ENCODE measurements around the gene PVR.
"Not testable (repeated sequence)": the region's sequence is repeated elsewhere in the genome, so short reads cannot be mapped to it uniquely, and the experiment has no call there.

Gene PVR

GRCh38 chr19:44607049-44607448 is 36.7 kb upstream of the PVR start:
- Histone ChIP-seq H3K36me3 (ENCODE audit: control insufficient read depth, insufficient read depth, low read length) (no peaks in the 10 kb centered on the region), H3K27ac (ENCODE audit: low read depth, low read length) (no peak overlapping the region), H3K4me1 (ENCODE audit: control insufficient read depth, insufficient read depth, low read length) (peaks cover 21% of the 10 kb centered on the region), H3K4me3 (ENCODE audit: low read depth, low read length) (no peak overlapping the region), H3K9ac (ENCODE audit: low read depth, low read length) (no peak overlapping the region), H3K27me3 (ENCODE audit: control insufficient read depth, insufficient read depth, low read length) (no peaks in the 10 kb centered on the region), H3K9me3 (ENCODE audit: control insufficient read depth, insufficient read depth, low read length) (no peaks in the 10 kb centered on the region)

GRCh38 chr19:44607917-44608316 is 35.8 kb upstream of the PVR start:
- Histone ChIP-seq H3K27me3 (ENCODE audit: control insufficient read depth, insufficient read depth, low read length) (no peaks in the 10 kb centered on the region), H3K36me3 (ENCODE audit: control insufficient read depth, insufficient read depth, low read length) (no peaks in the 10 kb centered on the region), H3K27ac (ENCODE audit: low read depth, low read length) (no peak overlapping the region), H3K9ac (ENCODE audit: low read depth, low read length) (no peak overlapping the region), H3K9me3 (ENCODE audit: control insufficient read depth, insufficient read depth, low read length) (no peaks in the 10 kb centered on the region), H3K4me3 (ENCODE audit: low read depth, low read length) (no peak overlapping the region), H3K4me1 (ENCODE audit: control insufficient read depth, insufficient read depth, low read length) (peaks cover 21% of the 10 kb centered on the region)

- Histone ChIP-seq H3K4me3 (ENCODE audit: low read depth, low read length) (no peak overlapping the region), H3K27ac (ENCODE audit: low read depth, low read length) (no peak overlapping the region), H3K9ac (ENCODE audit: low read depth, low read length) (no peak overlapping the region)
Observed at GRCh38 chr19:44608391-44608821, 35.3 kb upstream of the PVR start.

GRCh38 chr19:44609219-44609618 is 34.5 kb upstream of the PVR start:
- Histone ChIP-seq H3K9ac (ENCODE audit: low read depth, low read length) (no peak overlapping the region), H3K4me3 (ENCODE audit: low read depth, low read length) (no peak overlapping the region), H3K4me1 (ENCODE audit: control insufficient read depth, insufficient read depth, low read length) (peaks cover 11% of the 10 kb centered on the region), H3K9me3 (ENCODE audit: control insufficient read depth, insufficient read depth, low read length) (no peaks in the 10 kb centered on the region), H3K36me3 (ENCODE audit: control insufficient read depth, insufficient read depth, low read length) (no peaks in the 10 kb centered on the region), H3K27ac (ENCODE audit: low read depth, low read length) (no peak overlapping the region), H3K27me3 (ENCODE audit: control insufficient read depth, insufficient read depth, low read length) (no peaks in the 10 kb centered on the region)

More at GRCh38 chr19:44608391-44608821, 35.3 kb upstream of the PVR start:
- H3K27me3 ChIP-seq (ENCODE audit: control insufficient read depth, insufficient read depth, low read length) = no peaks in the 10 kb centered on the region
- H3K4me1 ChIP-seq (ENCODE audit: control insufficient read depth, insufficient read depth, low read length) = peaks cover 19% of the 10 kb centered on the region
- H3K36me3 ChIP-seq (ENCODE audit: control insufficient read depth, insufficient read depth, low read length) = no peaks in the 10 kb centered on the region
- H3K9me3 ChIP-seq (ENCODE audit: control insufficient read depth, insufficient read depth, low read length) = no peaks in the 10 kb centered on the region

GRCh38 chr19:44610497-44610896 is 33.2 kb upstream of the PVR start:
- not testable (repeated sequence) for H3K4me3 ChIP-seq (ENCODE audit: low read depth, low read length); H3K27ac ChIP-seq (ENCODE audit: low read depth, low read length); H3K9ac ChIP-seq (ENCODE audit: low read depth, low read length); H3K36me3 ChIP-seq (ENCODE audit: control insufficient read depth, insufficient read depth, low read length); H3K9me3 ChIP-seq (ENCODE audit: control insufficient read depth, insufficient read depth, low read length); H3K4me1 ChIP-seq (ENCODE audit: control insufficient read depth, insufficient read depth, low read length); H3K27me3 ChIP-seq (ENCODE audit: control insufficient read depth, insufficient read depth, low read length)

GRCh38 chr19:44611812-44612295 is 31.9 kb upstream of the PVR start:
- no peak overlapping the region for H3K27ac ChIP-seq (ENCODE audit: low read depth, low read length)
- peaks cover 7% of the 10 kb centered on the region; the same call in 1 of the 2 replicates for H3K4me1 ChIP-seq (ENCODE audit: control insufficient read depth, insufficient read depth, low read length)
- no peak overlapping the region for H3K9ac ChIP-seq (ENCODE audit: low read depth, low read length)
- H3K9me3 ChIP-seq (ENCODE audit: control insufficient read depth, insufficient read depth, low read length) = no peaks in the 10 kb centered on the region
- H3K27me3 ChIP-seq (ENCODE audit: control insufficient read depth, insufficient read depth, low read length) = no peaks in the 10 kb centered on the region
- no peak overlapping the region for H3K4me3 ChIP-seq (ENCODE audit: low read depth, low read length)
- H3K36me3 ChIP-seq (ENCODE audit: control insufficient read depth, insufficient read depth, low read length) = no peaks in the 10 kb centered on the region

GRCh38 chr19:44613295-44614178 is 30.2 kb upstream of the PVR start, which contains the start of gene IGSF23:
TSS of gene IGSF23 (plus strand) at chr19:44613563. CDS start at chr19:44613646, 83 bp downstream.
- Histone ChIP-seq H3K4me1 (ENCODE audit: control insufficient read depth, insufficient read depth, low read length) (no peaks in the 10 kb centered on the region), H3K27me3 (ENCODE audit: control insufficient read depth, insufficient read depth, low read length) (no peaks in the 10 kb centered on the region), H3K4me3 (ENCODE audit: low read depth, low read length) (no peak within 1 kb of the TSS), H3K9me3 (ENCODE audit: control insufficient read depth, insufficient read depth, low read length) (no peaks in the 10 kb centered on the region), H3K27ac (ENCODE audit: low read depth, low read length) (no peak within 1 kb of the TSS), H3K9ac (ENCODE audit: low read depth, low read length) (no peak within 1 kb of the TSS), H3K36me3 (ENCODE audit: control insufficient read depth, insufficient read depth, low read length) (no peaks in the 10 kb centered on the region)

GRCh38 chr19:44614313-44614712 is 29.4 kb upstream of the PVR start:
- Histone ChIP-seq H3K36me3 (ENCODE audit: control insufficient read depth, insufficient read depth, low read length) (no peaks in the 10 kb centered on the region), H3K4me1 (ENCODE audit: control insufficient read depth, insufficient read depth, low read length) (no peaks in the 10 kb centered on the region), H3K27ac (ENCODE audit: low read depth, low read length) (no peak overlapping the region), H3K27me3 (ENCODE audit: control insufficient read depth, insufficient read depth, low read length) (no peaks in the 10 kb centered on the region), H3K9ac (ENCODE audit: low read depth, low read length) (no peak overlapping the region), H3K9me3 (ENCODE audit: control insufficient read depth, insufficient read depth, low read length) (no peaks in the 10 kb centered on the region), H3K4me3 (ENCODE audit: low read depth, low read length) (no peak overlapping the region)

- no peaks in the 10 kb centered on the region for H3K4me1 ChIP-seq (ENCODE audit: control insufficient read depth, insufficient read depth, low read length)
- H3K27me3 ChIP-seq (ENCODE audit: control insufficient read depth, insufficient read depth, low read length) = no peaks in the 10 kb centered on the region
- H3K4me3 ChIP-seq (ENCODE audit: low read depth, low read length) = no peak overlapping the region
- no peaks in the 10 kb centered on the region for H3K36me3 ChIP-seq (ENCODE audit: control insufficient read depth, insufficient read depth, low read length)
- no peak overlapping the region for H3K9ac ChIP-seq (ENCODE audit: low read depth, low read length)
- H3K9me3 ChIP-seq (ENCODE audit: control insufficient read depth, insufficient read depth, low read length) = no peaks in the 10 kb centered on the region
- H3K27ac ChIP-seq (ENCODE audit: low read depth, low read length) = no peak overlapping the region
Observed at GRCh38 chr19:44615863-44616247, 27.9 kb upstream of the PVR start.

GRCh38 chr19:44617110-44617880 is 26.4 kb upstream of the PVR start:
- no peaks in the 10 kb centered on the region for H3K27me3 ChIP-seq (ENCODE audit: control insufficient read depth, insufficient read depth, low read length)
- no peaks in the 10 kb centered on the region for H3K36me3 ChIP-seq (ENCODE audit: control insufficient read depth, insufficient read depth, low read length)
- H3K9ac ChIP-seq (ENCODE audit: low read depth, low read length) = no peak overlapping the region
- H3K9me3 ChIP-seq (ENCODE audit: control insufficient read depth, insufficient read depth, low read length) = no peaks in the 10 kb centered on the region
- H3K27ac ChIP-seq (ENCODE audit: low read depth, low read length) = no peak overlapping the region
- H3K4me1 ChIP-seq (ENCODE audit: control insufficient read depth, insufficient read depth, low read length) = no peaks in the 10 kb centered on the region
- H3K4me3 ChIP-seq (ENCODE audit: low read depth, low read length) = no peak overlapping the region

Measured in HUES48 (cell line).